ENCODE measurements around the gene INSR.
"Not testable (repeated sequence)": the region's sequence is repeated elsewhere in the genome, so short reads cannot be mapped to it uniquely, and the experiment has no call there.

Gene INSR

GRCh38 chr19:7257148-7258040, 36.8 kb downstream of the INSR start:
- no peak for DNase-seq

GRCh38 chr19:7255631-7256030, 38.6 kb downstream of the INSR start:
- DNase-seq: no peak

GRCh38 chr19:7255119-7255518, 39.1 kb downstream of the INSR start:
- DNase-seq: no peak

GRCh38 chr19:7254590-7254989, 39.6 kb downstream of the INSR start:
- no peak for DNase-seq

- no peak for DNase-seq
Measured at GRCh38 chr19:7252364-7252763, 41.9 kb downstream of the INSR start.

GRCh38 chr19:7251494-7251893, 42.7 kb downstream of the INSR start:
- DNase-seq: no peak

- no peak for DNase-seq
Measured at GRCh38 chr19:7250951-7251350, 43.3 kb downstream of the INSR start.

- DNase-seq: no peak
Measured at GRCh38 chr19:7250057-7250596, 44.1 kb downstream of the INSR start.

- DNase-seq: no peak
Measured at GRCh38 chr19:7247155-7247554, 47.1 kb downstream of the INSR start.

- no peak for DNase-seq
Measured at GRCh38 chr19:7246601-7247000, 47.6 kb downstream of the INSR start.

- DNase-seq: no peak
Measured at GRCh38 chr19:7242601-7243258, 51.5 kb downstream of the INSR start.

GRCh38 chr19:7238051-7238450, 56.2 kb downstream of the INSR start:
- DNase-seq: no peak

GRCh38 chr19:7236153-7236552, 58.1 kb downstream of the INSR start:
- no peak for DNase-seq

- DNase-seq: no peak
Measured at GRCh38 chr19:7230826-7231225, 63.4 kb downstream of the INSR start.

- DNase-seq: no peak
Measured at GRCh38 chr19:7229735-7230134, 64.5 kb downstream of the INSR start.

- no peak for DNase-seq
Measured at GRCh38 chr19:7228935-7229541, 65.2 kb downstream of the INSR start.

- no peak for DNase-seq
Measured at GRCh38 chr19:7227735-7228134, 66.5 kb downstream of the INSR start.

- DNase-seq: not testable (repeated sequence)
Measured at GRCh38 chr19:7227149-7227548, 67.1 kb downstream of the INSR start.

- DNase-seq: no peak
Measured at GRCh38 chr19:7226739-7227138, 67.5 kb downstream of the INSR start.

- no peak for DNase-seq
Measured at GRCh38 chr19:7225741-7226140, 68.5 kb downstream of the INSR start.

GRCh38 chr19:7224995-7225394, 69.2 kb downstream of the INSR start:
- no peak for DNase-seq

GRCh38 chr19:7224209-7224686, 70.0 kb downstream of the INSR start:
- no peak for DNase-seq

- no peak for DNase-seq
Measured at GRCh38 chr19:7223429-7223828, 70.8 kb downstream of the INSR start.

- DNase-seq: no peak
Measured at GRCh38 chr19:7219056-7219455, 75.2 kb downstream of the INSR start.
